Epithelial cell of proximal tubule (primary cell): Measurements from ENCODE around the gene GPR15. TPM values are rescaled to one million over a fixed set of nuclear protein-coding genes. Genes with fewer than 3 reads are reported as not detected.
A peak's percentile ranks its signal among the peaks of the same experiment; 100 is the strongest.

Experiments used
- DNase-seq: peaks from one replicate; pipeline ENCODE4 v3.0.0-alpha.2; 2011; ENCODE audit warnings: low read depth
- H3K4me3 ChIP-seq: 2 replicates; pipeline ENCODE4 v1.5.1; 2011; ENCODE audit warnings: low read depth, mild to moderate bottlenecking, low read length
- CTCF ChIP-seq: conservative IDR thresholded peaks from 2 replicates; pipeline ENCODE4 v1.5.1; 2012; ENCODE audit warnings: low read depth, mild to moderate bottlenecking, low read length
- total RNA-seq: library from RNA; depleted of rRNA; stranded (reverse); fragments of >200 nt; gene quantifications from 2 replicates; pipeline ENCODE4 v1.2.3, GENCODE V29; 2015

GPR15 gene
- total RNA-seq, 1 donor from 2014 or later = not detected

- DNase-seq = no peak
- peak; percentile 56 for TF ChIP-seq CTCF
- no peak overlapping the region for H3K4me3 ChIP-seq
Measured at GRCh38 chr3:98573181-98573728, 41.5 kb downstream of the GPR15 start.

- TF ChIP-seq CTCF = no peak
- DNase-seq = no peak
- no peak overlapping the region for H3K4me3 ChIP-seq
Measured at GRCh38 chr3:98574132-98574531, 42.4 kb downstream of the GPR15 start.

- DNase-seq = no peak
- TF ChIP-seq CTCF = no peak
- H3K4me3 ChIP-seq = no peak overlapping the region
Measured at GRCh38 chr3:98577178-98577895, 45.6 kb downstream of the GPR15 start.

GRCh38 chr3:98580401-98581386 lies 48.9 kb downstream of the GPR15 start:
- no peak for DNase-seq
- TF ChIP-seq CTCF = no peak
- no peak overlapping the region for H3K4me3 ChIP-seq

- no peak overlapping the region for H3K4me3 ChIP-seq
- no peak for TF ChIP-seq CTCF
- no peak for DNase-seq
Measured at GRCh38 chr3:98581474-98581873, 49.7 kb downstream of the GPR15 start.

GRCh38 chr3:98582042-98582441 lies 50.3 kb downstream of the GPR15 start:
- DNase-seq = no peak
- H3K4me3 ChIP-seq = no peak overlapping the region
- TF ChIP-seq CTCF = no peak
